Stimulated activated naive CD8-positive, alpha-beta T cell treated with anti-CD3 and anti-CD28 coated beads, Interleukin-15, amount 100 ng/mL, for 72 hours (primary cell): ENCODE measurements around the gene INPP5A.
"Not testable (repeated sequence)": the region's sequence is repeated elsewhere in the genome, so short reads cannot be mapped to it uniquely, and the experiment has no call there.

ENCODE experiments used
- ATAC-seq: fragments of 150-1000 bp; cut with Tn5 transposase; 2 replicates; pipeline ENCODE4 v1.10.0; 2021; ENCODE audit warnings: mild to moderate bottlenecking, moderate library complexity
- DNase-seq, 2 donors: peaks; one replicate each; pipeline ENCODE4 v3.0.0; 2021 to 2022
- H3K27ac Mint-ChIP-seq, 2 donors: one replicate each; pipeline ENCODE4 v1.8.0; 2022; ENCODE audit warnings: mild to moderate bottlenecking in 2 of 2, mixed read lengths in 2 of 2, moderate library complexity in 2 of 2
- H3K27me3 Mint-ChIP-seq: one replicate; pipeline ENCODE4 v1.8.0; 2022; ENCODE audit warnings: mixed read lengths
- H3K4me1 Mint-ChIP-seq: one replicate; pipeline ENCODE4 v1.8.0; 2022; ENCODE audit warnings: mild to moderate bottlenecking, mixed read lengths
- H3K4me3 Mint-ChIP-seq, 2 donors: one replicate each; pipeline ENCODE4 v1.8.0; 2022; ENCODE audit warnings: mild to moderate bottlenecking in 2 of 2, mixed read lengths in 2 of 2, moderate library complexity in 1 of 2
- H3K9me3 Mint-ChIP-seq, 2 donors: one replicate each; pipeline ENCODE4 v1.8.0; 2022; ENCODE audit warnings: mixed read lengths in 2 of 2

Gene INPP5A

GRCh38 chr10:132784866-132785722 lies 247.5 kb downstream of the INPP5A start:
- Mint-ChIP-seq H3K27me3 (peaks cover 40% of the 10 kb centered on the region), H3K27ac (no peak overlapping the region), H3K4me3 (no peak overlapping the region), H3K4me1 (no peaks in the 10 kb centered on the region), H3K9me3 (no peaks in the 10 kb centered on the region)
- ATAC-seq, result peak; percentile 19
- DNase-seq, result no peak

- no peaks in the 10 kb centered on the region for H3K4me1 Mint-ChIP-seq
- no peak for DNase-seq
- no peak within 1 kb of the TSS for H3K27ac Mint-ChIP-seq
- H3K9me3 Mint-ChIP-seq, result no peaks in the 10 kb centered on the region
- H3K4me3 Mint-ChIP-seq, result peak within 1 kb of the TSS in 1 of 2 donors; percentile 13
- ATAC-seq, result no peak
- H3K27me3 Mint-ChIP-seq, result peaks cover 48% of the 10 kb centered on the region
Observed at GRCh38 chr10:132785723-132786475, 248.3 kb downstream of the INPP5A start, which contains the start of gene NKX6-2. NKX6-2 (minus strand) TSS chr10:132786147; CDS start chr10:132785948, 199 bp downstream.

- no peaks in the 10 kb centered on the region for H3K4me1 Mint-ChIP-seq
- no peak overlapping the region for H3K27ac Mint-ChIP-seq
- H3K4me3 Mint-ChIP-seq, result no peak overlapping the region
- peaks cover 54% of the 10 kb centered on the region for H3K27me3 Mint-ChIP-seq
- no peak for ATAC-seq
- DNase-seq, result no peak
- H3K9me3 Mint-ChIP-seq, result no peaks in the 10 kb centered on the region
Observed at GRCh38 chr10:132786476-132786883, 248.9 kb downstream of the INPP5A start.

- peak overlapping the region in 1 of 2 donors; percentile 13 for H3K4me3 Mint-ChIP-seq
Observed at GRCh38 chr10:132786884-132787494, 249.4 kb downstream of the INPP5A start.

GRCh38 chr10:132787495-132788179 lies 250.1 kb downstream of the INPP5A start:
- H3K4me3 Mint-ChIP-seq, result no peak overlapping the region
- DNase-seq (no peak), ATAC-seq (peak; percentile 4)
- peaks cover 57% of the 10 kb centered on the region for H3K27me3 Mint-ChIP-seq
- no peaks in the 10 kb centered on the region for H3K4me1 Mint-ChIP-seq
- no peak overlapping the region for H3K27ac Mint-ChIP-seq
- H3K9me3 Mint-ChIP-seq, result no peaks in the 10 kb centered on the region

More at GRCh38 chr10:132786884-132787494, 249.4 kb downstream of the INPP5A start:
- Mint-ChIP-seq H3K27ac (no peak overlapping the region), H3K9me3 (no peaks in the 10 kb centered on the region), H3K27me3 (peaks cover 56% of the 10 kb centered on the region), H3K4me1 (no peaks in the 10 kb centered on the region)
- ATAC-seq, result no peak
- no peak for DNase-seq

- DNase-seq (no peak), ATAC-seq (no peak)
- Mint-ChIP-seq H3K27ac (no peak overlapping the region), H3K4me3 (peak overlapping the region in 1 of 2 donors; percentile 50), H3K4me1 (no peaks in the 10 kb centered on the region), H3K27me3 (peaks cover 59% of the 10 kb centered on the region), H3K9me3 (no peaks in the 10 kb centered on the region)
Observed at GRCh38 chr10:132788180-132788830, 250.7 kb downstream of the INPP5A start.

- no peak overlapping the region for H3K27ac Mint-ChIP-seq
- peaks cover 56% of the 10 kb centered on the region for H3K27me3 Mint-ChIP-seq
- H3K4me3 Mint-ChIP-seq, result no peak overlapping the region
- no peak for ATAC-seq
- H3K9me3 Mint-ChIP-seq, result no peaks in the 10 kb centered on the region
- no peaks in the 10 kb centered on the region for H3K4me1 Mint-ChIP-seq
- no peak for DNase-seq
Observed at GRCh38 chr10:132788831-132789219, 251.2 kb downstream of the INPP5A start.

GRCh38 chr10:132789659-132790148 lies 252.1 kb downstream of the INPP5A start:
- ATAC-seq (peak; percentile 14), DNase-seq (no peak)
- no peaks in the 10 kb centered on the region for H3K4me1 Mint-ChIP-seq
- H3K27me3 Mint-ChIP-seq, result peaks cover 53% of the 10 kb centered on the region
- no peak overlapping the region for H3K27ac Mint-ChIP-seq
- H3K9me3 Mint-ChIP-seq, result no peaks in the 10 kb centered on the region
- no peak overlapping the region for H3K4me3 Mint-ChIP-seq

- H3K27ac Mint-ChIP-seq, result no peak overlapping the region
- DNase-seq (no peak), ATAC-seq (no peak)
- peaks cover 57% of the 10 kb centered on the region for H3K27me3 Mint-ChIP-seq
- H3K4me3 Mint-ChIP-seq, result no peak overlapping the region
- no peaks in the 10 kb centered on the region for H3K4me1 Mint-ChIP-seq
- no peaks in the 10 kb centered on the region for H3K9me3 Mint-ChIP-seq
Observed at GRCh38 chr10:132790470-132790869, 252.9 kb downstream of the INPP5A start.

- H3K27me3 Mint-ChIP-seq, result peaks cover 57% of the 10 kb centered on the region
- peak; percentile 14 for ATAC-seq
- no peaks in the 10 kb centered on the region for H3K4me1 Mint-ChIP-seq
Observed at GRCh38 chr10:132790934-132791829, 253.6 kb downstream of the INPP5A start.

GRCh38 chr10:132792099-132792498 lies 254.5 kb downstream of the INPP5A start:
- not testable (repeated sequence) for DNase-seq, H3K9me3 Mint-ChIP-seq, ATAC-seq, H3K4me3 Mint-ChIP-seq, H3K4me1 Mint-ChIP-seq, H3K27ac Mint-ChIP-seq
- peaks cover 57% of the 10 kb centered on the region for H3K27me3 Mint-ChIP-seq

More at GRCh38 chr10:132790934-132791829, 253.6 kb downstream of the INPP5A start:
- Mint-ChIP-seq H3K4me3 (no peak overlapping the region), H3K27ac (no peak overlapping the region), H3K9me3 (no peaks in the 10 kb centered on the region)
- DNase-seq, result no peak

- Mint-ChIP-seq H3K27me3 (peaks cover 57% of the 10 kb centered on the region), H3K4me3 (no peak overlapping the region), H3K27ac (no peak overlapping the region), H3K4me1 (no peaks in the 10 kb centered on the region), H3K9me3 (no peaks in the 10 kb centered on the region)
- no peak for DNase-seq
- no peak for ATAC-seq
Observed at GRCh38 chr10:132792796-132793195, 255.2 kb downstream of the INPP5A start.

GRCh38 chr10:132793213-132793612 lies 255.6 kb downstream of the INPP5A start:
- Mint-ChIP-seq H3K27me3 (peaks cover 53% of the 10 kb centered on the region), H3K4me1 (no peaks in the 10 kb centered on the region), H3K27ac (no peak overlapping the region), H3K4me3 (no peak overlapping the region), H3K9me3 (no peaks in the 10 kb centered on the region)
- no peak for ATAC-seq
- DNase-seq, result no peak
